Caco-2 (cell line): ENCODE results near the gene SLC6A18. TPM values are rescaled to one million over a fixed set of nuclear protein-coding genes. Genes with fewer than 3 reads are reported as not detected.

Experiments used
- BruUV-seq: library from RNA; stranded (reverse); fragments of 400-500 nt; replicated peaks from 2 replicates; lab custom pipeline; 2021; lab: Mats Ljungman, UMichigan
- CTCF ChIA-PET: fragments of 300-600 bp; sonication (Branson Sonifier 250); formaldehyde crosslinking; loops from one replicate; lab custom pipeline; 2022; ENCODE audit warnings: antibody characterized with exemption; lab: Charles Lee
- POLR2A ChIA-PET: fragments of 300-600 bp; sonication (Branson Sonifier 250); formaldehyde crosslinking; loops from one replicate; lab custom pipeline; 2022; ENCODE audit warnings: antibody characterized with exemption; lab: Charles Lee
- DNase-seq, 2 experiments: peaks; one replicate each; pipeline versions ENCODE4 v3.0.0 to v3.0.0-alpha.2; 2020 to 2022
- H3K27me3 ChIP-seq: replicated peaks from 2 replicates; pipeline ENCODE4 v1.6.0; 2011; ENCODE audit warnings: low read length; ENCODE audit not compliant: control insufficient read depth, insufficient read depth
- H3K36me3 ChIP-seq: 2 replicates; pipeline ENCODE4 v1.5.1; 2011; ENCODE audit warnings: low read length; ENCODE audit not compliant: control insufficient read depth, insufficient read depth
- H3K4me1 ChIP-seq: fragments of 250-450 bp; sonication (Bioruptor Pico); 2 replicates; pipeline ENCODE4 v1.5.1; 2020; ENCODE audit warnings: mild to moderate bottlenecking
- H3K4me3 ChIP-seq: 2 replicates; pipeline ENCODE4 v1.5.1; 2011; ENCODE audit warnings: low read depth, mild to moderate bottlenecking, control low read depth, low read length
- H3K9me3 ChIP-seq: fragments of 250-450 bp; sonication (Bioruptor Pico); 2 replicates; pipeline ENCODE4 v1.5.1; 2020; ENCODE audit warnings: mild to moderate bottlenecking, moderate library complexity
- H3K27ac Mint-ChIP-seq: one replicate; pipeline ENCODE4 v1.8.0; 2022; ENCODE audit warnings: mixed read lengths; ENCODE audit not compliant: unreplicated experiment
- H3K27me3 Mint-ChIP-seq: one replicate; pipeline ENCODE4 v1.8.0; 2022; ENCODE audit warnings: mixed read lengths; ENCODE audit not compliant: insufficient read depth, unreplicated experiment
- H3K36me3 Mint-ChIP-seq: one replicate; pipeline ENCODE4 v1.8.0; 2022; ENCODE audit warnings: mild to moderate bottlenecking, mixed read lengths; ENCODE audit not compliant: insufficient read depth, unreplicated experiment
- H3K4me1 Mint-ChIP-seq: one replicate; pipeline ENCODE4 v1.8.0; 2022; ENCODE audit warnings: low read depth, mixed read lengths; ENCODE audit not compliant: unreplicated experiment
- H3K4me3 Mint-ChIP-seq: one replicate; pipeline ENCODE4 v1.8.0; 2022; ENCODE audit warnings: mild to moderate bottlenecking, moderate library complexity, mixed read lengths; ENCODE audit not compliant: unreplicated experiment
- H3K9me3 Mint-ChIP-seq: one replicate; pipeline ENCODE4 v1.8.0; 2022; ENCODE audit warnings: mixed read lengths; ENCODE audit not compliant: unreplicated experiment
- CTCF ChIP-seq, 2 experiments: fragments of 200-600 bp in 1 of 2; IDR thresholded peaks; 1 replicate in 1 of 2; 2 replicates in 1 of 2; pipeline versions ENCODE4 v1.5.1 to v1.8.0; 2011 to 2022; ENCODE audit warnings: antibody characterized with exemption in 1 of 2, control low read depth in 1 of 2, inconsistent platforms in 1 of 2, low read depth in 1 of 2, low read length in 1 of 2, mild to moderate bottlenecking in 1 of 2, moderate library complexity in 1 of 2; ENCODE audit not compliant: insufficient read depth in 1 of 2, severe bottlenecking in 1 of 2, unreplicated experiment in 1 of 2
- intact Hi-C: fragments of 100-400 bp; cut with micrococcal nuclease; formaldehyde crosslinking; loops from one replicate; pipeline ENCODE4 v1.10.0; 2022; ENCODE audit not compliant: unreplicated experiment
- total RNA-seq: library from RNA; stranded (reverse); gene quantifications from 2 replicates; pipeline ENCODE4 v1.2.3, GENCODE V29; 2022

The SLC6A18 gene
- total RNA-seq, 1 experiment from 2014 or later, result not detected

GRCh38 chr5:1219098-1219767 lies 5.9 kb upstream of the SLC6A18 start:
- Mint-ChIP-seq H3K4me3 (no peak overlapping the region), H3K9me3 (no peaks in the 10 kb centered on the region), H3K4me1 (no peaks in the 10 kb centered on the region), H3K36me3 (no peaks in the 10 kb centered on the region), H3K27ac (no peak overlapping the region), H3K27me3 (no peaks in the 10 kb centered on the region)
- Histone ChIP-seq H3K9me3 (no peaks in the 10 kb centered on the region), H3K4me3 (no peak overlapping the region), H3K36me3 (no peaks in the 10 kb centered on the region), H3K4me1 (no peaks in the 10 kb centered on the region), H3K27me3 (no peaks in the 10 kb centered on the region)
- intact Hi-C loops, result no loop called here
- DNase-seq, result no peak
- POLR2A ChIA-PET, result no interaction called here
- CTCF ChIA-PET, result interaction anchor here (0.7 kb wide), 1 partner anchor 16 kb away, joined by 3 read pairs; no protein-coding TSS in a partner anchor
- no peak for TF ChIP-seq CTCF (IDR thresholded peaks at IDR 0.05; ENCODE audit: insufficient read depth in 1 of 2, low read depth in 1 of 2, low read length in 1 of 2, severe bottlenecking in 1 of 2, unreplicated experiment in 1 of 2)
- no TSS peak for BruUV-seq

- no peak for DNase-seq
- intact Hi-C loops, result no loop called here
- no peaks in the 10 kb centered on the region for H3K4me1 ChIP-seq
- H3K27ac Mint-ChIP-seq, result no peak overlapping the region
- H3K36me3 ChIP-seq, result no peaks in the 10 kb centered on the region
- H3K36me3 Mint-ChIP-seq, result no peaks in the 10 kb centered on the region
- H3K4me3 Mint-ChIP-seq, result no peak overlapping the region
- BruUV-seq, result no TSS peak
- ChIA-PET CTCF (interaction anchor here (0.7 kb wide), 1 partner anchor 15 kb away, joined by 3 read pairs; no protein-coding TSS in a partner anchor), POLR2A (no interaction called here)
- H3K9me3 Mint-ChIP-seq, result no peaks in the 10 kb centered on the region
- H3K27me3 ChIP-seq, result no peaks in the 10 kb centered on the region
- no peaks in the 10 kb centered on the region for H3K4me1 Mint-ChIP-seq
- no peak for TF ChIP-seq CTCF (IDR thresholded peaks at IDR 0.05; ENCODE audit: insufficient read depth in 1 of 2, low read depth in 1 of 2, low read length in 1 of 2, severe bottlenecking in 1 of 2, unreplicated experiment in 1 of 2)
- no peaks in the 10 kb centered on the region for H3K9me3 ChIP-seq
- H3K27me3 Mint-ChIP-seq, result no peaks in the 10 kb centered on the region
- H3K4me3 ChIP-seq, result no peak overlapping the region
These were observed 5.4 kb upstream of the SLC6A18 start for GRCh38 chr5:1219768-1220100.

DNA sequence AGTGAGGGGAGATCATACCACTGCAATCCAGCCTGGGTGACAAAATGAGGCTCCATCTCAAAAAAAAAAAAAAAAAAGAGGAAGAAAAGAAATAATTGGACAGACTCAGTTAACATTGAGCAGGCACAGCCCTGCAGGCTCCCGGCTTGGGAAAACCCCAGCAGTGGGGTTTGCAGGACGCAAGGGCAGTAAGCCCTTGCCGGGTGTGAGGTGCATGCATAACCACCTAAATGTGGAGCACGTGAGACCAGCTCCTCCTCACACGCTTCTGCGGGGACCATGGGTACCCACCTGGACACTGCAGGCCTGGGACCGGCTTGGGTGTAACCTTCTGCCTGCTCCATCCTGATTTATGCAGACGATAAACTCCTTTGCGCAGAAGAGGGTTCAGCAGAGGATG lies 4.8 kb upstream of the SLC6A18 start:
- Histone ChIP-seq H3K9me3 (no peaks in the 10 kb centered on the region), H3K27me3 (no peaks in the 10 kb centered on the region), H3K4me1 (no peaks in the 10 kb centered on the region), H3K4me3 (no peak overlapping the region), H3K36me3 (no peaks in the 10 kb centered on the region)
- no peaks in the 10 kb centered on the region for H3K4me1 Mint-ChIP-seq
- no peak for TF ChIP-seq CTCF (IDR thresholded peaks at IDR 0.05; ENCODE audit: insufficient read depth in 1 of 2, low read depth in 1 of 2, low read length in 1 of 2, severe bottlenecking in 1 of 2, unreplicated experiment in 1 of 2)
- POLR2A ChIA-PET, result no interaction called here
- CTCF ChIA-PET, result no interaction called here
- no peak overlapping the region for H3K4me3 Mint-ChIP-seq
- no peaks in the 10 kb centered on the region for H3K27me3 Mint-ChIP-seq
- no peak for DNase-seq
- no peaks in the 10 kb centered on the region for H3K9me3 Mint-ChIP-seq
- H3K36me3 Mint-ChIP-seq, result no peaks in the 10 kb centered on the region
- BruUV-seq, result no TSS peak
- intact Hi-C loops, result no loop called here
- H3K27ac Mint-ChIP-seq, result no peak overlapping the region
